ENCODE results near the gene ITIH5.
A peak's percentile ranks its signal among the peaks of the same experiment; 100 is the strongest.

ITIH5 gene

GRCh38 chr10:7583626-7584025 lies 83.1 kb downstream of the ITIH5 start:
- TF ChIP-seq CTCF (conservative IDR thresholded peaks at IDR 0.05; ENCODE audit: low read length) = no peak
- no peak overlapping the region for H3K4me3 ChIP-seq (ENCODE audit: low read length)
- DNase-seq (ENCODE audit: low read depth) = no peak

GRCh38 chr10:7580520-7580919 lies 86.2 kb downstream of the ITIH5 start:
- no peak overlapping the region for H3K4me3 ChIP-seq (ENCODE audit: low read length)
- DNase-seq (ENCODE audit: low read depth) = no peak
- TF ChIP-seq CTCF (conservative IDR thresholded peaks at IDR 0.05; ENCODE audit: low read length) = no peak

- no peak for TF ChIP-seq CTCF (conservative IDR thresholded peaks at IDR 0.05; ENCODE audit: low read length)
- no peak overlapping the region for H3K4me3 ChIP-seq (ENCODE audit: low read length)
- no peak for DNase-seq (ENCODE audit: low read depth)
Measured at GRCh38 chr10:7579681-7580080, 87.1 kb downstream of the ITIH5 start.

GRCh38 chr10:7577579-7577978 lies 89.2 kb downstream of the ITIH5 start:
- no peak for DNase-seq (ENCODE audit: low read depth)
- no peak overlapping the region for H3K4me3 ChIP-seq (ENCODE audit: low read length)
- TF ChIP-seq CTCF (conservative IDR thresholded peaks at IDR 0.05; ENCODE audit: low read length) = no peak

GRCh38 chr10:7577176-7577575 lies 89.6 kb downstream of the ITIH5 start:
- DNase-seq (ENCODE audit: low read depth) = peak; percentile 8
- no peak overlapping the region for H3K4me3 ChIP-seq (ENCODE audit: low read length)
- TF ChIP-seq CTCF (conservative IDR thresholded peaks at IDR 0.05; ENCODE audit: low read length) = no peak

GRCh38 chr10:7576340-7576739 lies 90.4 kb downstream of the ITIH5 start:
- H3K4me3 ChIP-seq (ENCODE audit: low read length) = no peak overlapping the region
- DNase-seq (ENCODE audit: low read depth) = no peak
- no peak for TF ChIP-seq CTCF (conservative IDR thresholded peaks at IDR 0.05; ENCODE audit: low read length)

GRCh38 chr10:7572391-7572790 lies 94.4 kb downstream of the ITIH5 start:
- DNase-seq (ENCODE audit: low read depth) = peak; percentile 63
- no peak overlapping the region for H3K4me3 ChIP-seq (ENCODE audit: low read length)
- no peak for TF ChIP-seq CTCF (conservative IDR thresholded peaks at IDR 0.05; ENCODE audit: low read length)
